ENCODE data around the gene GNG12.

GRCh38 chr1:67791261-67791660, 42.0 kb downstream of the GNG12 start:
- TF ChIP-seq CTCF (IDR thresholded peaks at IDR 0.05) (no peak), POLR2A (IDR thresholded peaks at IDR 0.05) (no peak), POLR2AphosphoS5 (IDR thresholded peaks at IDR 0.05) (no peak), EP300 (IDR thresholded peaks at IDR 0.05) (no peak)

Data from stomach (tissue), 4 donors.